Stimulated activated CD4-positive, alpha-beta T cell treated with anti-CD3 and anti-CD28 coated beads, Interleukin-15, amount 100 ng/mL, for 1 hour (primary cell): Measurements from ENCODE around the gene LYPD6.
"Not testable (repeated sequence)": the region's sequence is repeated elsewhere in the genome, so short reads cannot be mapped to it uniquely, and the experiment has no call there.

Experiments used
- DNase-seq, 2 donors: peaks; one replicate each; pipeline ENCODE4 v3.0.0-alpha.2; 2020; ENCODE audit warnings: low read depth in 1 of 2, low spot score in 1 of 2

The LYPD6 gene

DNA sequence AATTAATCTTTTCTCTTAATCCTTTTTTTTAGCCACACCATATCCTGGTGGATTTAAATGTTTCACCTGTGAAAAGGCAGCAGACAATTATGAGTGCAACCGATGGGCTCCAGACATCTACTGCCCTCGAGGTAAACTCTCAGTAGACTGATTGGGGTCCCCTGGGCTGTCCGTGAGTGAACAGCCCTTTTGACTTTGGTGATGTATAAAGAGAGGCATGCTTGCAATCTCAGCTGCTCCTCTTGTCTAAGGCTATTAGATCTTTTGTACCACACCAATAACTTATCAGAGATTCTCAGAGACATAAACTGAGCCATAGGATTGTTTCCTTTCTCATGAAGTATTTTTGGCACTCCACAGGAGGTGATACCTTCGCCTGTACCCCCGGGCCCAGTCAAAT lies 118.6 kb downstream of the LYPD6 start:
- no peak for DNase-seq

DNA sequence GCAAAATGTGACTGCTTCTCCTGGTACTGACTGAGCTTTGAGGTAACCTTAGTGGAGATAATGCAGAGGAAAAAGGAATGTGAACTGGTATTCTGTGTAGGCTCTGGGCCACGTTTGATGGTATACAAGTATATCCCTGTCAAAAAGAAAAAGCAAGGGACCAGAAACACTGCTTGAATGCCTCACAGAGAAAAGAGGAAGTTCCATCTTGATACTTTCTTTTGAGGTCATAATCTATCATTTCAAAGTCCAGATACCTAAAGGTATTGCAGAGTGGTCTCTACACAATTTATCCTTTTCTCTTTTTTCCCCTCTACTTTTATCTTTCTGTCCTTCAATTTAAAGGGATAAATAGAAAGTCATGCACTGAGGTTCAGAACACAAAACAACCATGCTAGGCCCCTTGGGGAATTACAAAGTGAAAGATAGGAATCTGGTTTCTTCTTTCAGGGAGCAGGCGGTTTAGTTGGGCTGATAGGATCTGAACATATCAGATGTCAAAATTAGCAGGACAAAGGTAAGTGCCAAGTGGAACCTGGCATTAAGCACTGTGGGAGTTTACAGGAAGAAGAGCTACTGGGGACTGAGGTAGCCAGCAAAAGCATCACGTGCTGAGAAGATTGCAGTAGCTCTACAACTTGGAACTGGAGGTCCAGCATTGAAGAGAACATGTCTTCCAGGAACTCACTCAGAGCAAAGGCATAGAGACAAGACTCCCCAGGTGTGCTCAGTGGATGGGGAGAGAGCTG lies 121.2 kb downstream of the LYPD6 start:
- no peak for DNase-seq

DNA sequence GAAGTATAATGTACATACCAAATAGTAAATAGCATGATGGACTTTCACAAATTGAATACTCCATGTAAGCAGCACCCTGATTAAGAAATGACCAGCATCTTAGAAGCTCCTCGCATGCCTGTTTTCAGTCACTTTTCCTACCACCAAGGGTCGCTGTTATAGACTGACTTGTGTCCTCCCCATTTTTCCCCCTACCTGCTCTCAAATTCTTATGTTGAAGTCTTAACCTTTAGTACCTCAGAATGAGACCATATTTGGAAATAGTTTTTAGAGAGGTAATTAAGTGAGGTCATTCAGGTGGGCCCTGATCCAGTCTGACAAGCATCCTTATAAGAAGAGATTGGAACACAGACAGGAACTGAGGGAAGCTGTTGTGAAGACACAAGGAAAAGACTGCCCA lies 125.9 kb downstream of the LYPD6 start:
- no peak for DNase-seq

DNA sequence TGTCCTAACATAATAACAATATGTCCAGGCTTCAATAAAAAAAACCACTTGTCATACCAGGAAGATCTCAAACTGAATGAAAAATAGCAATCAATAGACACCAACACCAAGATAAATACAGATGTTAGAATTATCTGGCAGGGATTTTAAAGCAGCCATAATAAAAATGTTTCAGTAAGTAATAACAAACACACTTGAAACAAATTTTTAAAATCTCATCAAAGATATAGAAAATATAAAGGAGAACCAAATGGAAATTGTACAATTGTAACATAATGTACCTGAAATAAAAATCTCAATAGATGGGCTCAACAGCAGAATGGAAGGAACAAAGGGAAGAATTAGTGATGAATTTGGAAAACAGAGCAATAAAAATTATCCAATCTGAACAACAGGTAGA lies 128.1 kb downstream of the LYPD6 start:
- no peak for DNase-seq

DNA sequence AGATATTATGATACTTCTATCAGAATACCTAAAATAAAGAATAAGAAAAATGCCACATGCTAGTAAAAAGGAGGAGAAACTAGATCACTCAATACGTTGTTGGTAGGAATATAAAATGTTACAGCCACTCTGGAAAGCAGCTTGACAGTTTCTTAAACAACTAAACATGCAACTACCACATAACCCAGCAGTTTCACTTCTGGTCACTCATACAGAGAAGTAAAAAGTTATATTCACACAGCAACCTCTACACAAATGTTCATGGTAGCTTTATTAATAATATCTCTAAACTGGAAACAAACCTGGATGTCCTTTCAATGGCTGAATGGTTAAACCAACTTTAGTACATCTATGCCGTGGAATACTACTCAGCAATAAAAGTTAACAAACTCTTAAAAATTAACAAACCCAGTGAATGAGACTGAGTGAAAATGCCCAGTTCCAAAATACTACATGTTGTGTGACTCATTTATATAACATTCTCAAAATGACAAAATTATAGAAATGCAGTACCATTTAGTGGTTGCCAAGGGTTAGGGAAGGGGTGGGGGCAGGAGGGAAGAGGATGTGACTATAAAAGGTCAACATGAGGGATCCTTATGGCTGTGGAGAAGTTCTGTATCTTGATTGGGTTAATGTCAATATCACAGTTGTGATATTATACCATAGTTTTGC lies 133.1 kb downstream of the LYPD6 start:
- no peak for DNase-seq

DNA sequence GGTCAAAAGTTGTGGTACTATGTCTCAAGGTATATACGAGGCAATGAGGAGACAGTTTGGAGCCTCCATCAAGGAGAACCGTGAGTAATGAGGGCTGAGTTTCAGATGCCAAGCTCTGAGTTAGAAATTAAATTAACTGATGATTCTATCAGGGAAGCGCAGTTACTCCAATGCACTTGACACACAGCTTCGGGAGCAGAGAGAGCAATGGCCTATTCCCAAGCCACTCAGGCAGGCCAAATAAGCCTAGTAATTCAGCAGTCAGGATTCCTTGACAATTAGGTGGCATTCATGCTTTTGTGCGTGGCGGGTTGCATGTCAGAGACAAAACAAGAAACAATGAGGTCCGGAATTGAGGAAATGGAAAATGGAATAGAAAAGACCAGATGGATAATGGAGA lies 134.0 kb downstream of the LYPD6 start:
- DNase-seq, result no peak

DNA sequence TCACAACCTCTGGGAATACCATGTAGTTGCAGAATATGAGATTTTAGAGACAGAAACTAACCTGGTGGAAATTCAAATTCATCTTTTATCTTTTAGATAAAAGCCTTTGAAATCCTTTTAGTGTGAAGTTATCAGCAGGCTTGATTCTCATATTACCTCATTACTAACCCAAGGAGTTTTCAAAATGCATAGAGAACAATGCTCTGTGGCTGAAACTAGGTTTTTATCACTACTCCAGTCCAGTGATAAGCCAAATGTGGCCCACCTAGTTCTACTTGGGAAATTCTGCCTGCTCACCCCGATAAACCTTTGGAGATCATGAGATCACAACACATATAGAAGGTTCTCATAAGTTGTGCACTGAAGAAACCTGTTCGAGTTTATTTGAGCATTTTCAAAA lies 135.5 kb downstream of the LYPD6 start:
- DNase-seq, result no peak

DNA sequence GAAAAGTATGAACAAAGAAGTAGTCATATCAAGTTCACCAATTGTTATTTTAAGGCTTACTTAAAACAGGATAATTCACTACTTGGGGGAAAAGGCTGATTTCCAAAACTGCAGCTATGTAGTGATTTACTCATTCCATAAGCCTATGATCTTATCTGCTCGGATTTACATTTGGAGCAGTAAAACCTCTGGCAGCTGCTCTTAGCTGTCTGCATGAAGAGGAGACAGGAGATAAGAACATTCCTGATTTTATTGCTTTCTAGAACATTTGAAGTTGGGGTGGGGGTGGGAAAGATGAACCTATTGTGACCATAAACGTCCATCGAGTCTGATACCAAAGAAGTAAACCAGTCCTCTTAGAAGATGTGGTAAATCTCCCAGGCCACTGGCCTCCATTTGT lies 136.2 kb downstream of the LYPD6 start:
- DNase-seq, result no peak

DNA sequence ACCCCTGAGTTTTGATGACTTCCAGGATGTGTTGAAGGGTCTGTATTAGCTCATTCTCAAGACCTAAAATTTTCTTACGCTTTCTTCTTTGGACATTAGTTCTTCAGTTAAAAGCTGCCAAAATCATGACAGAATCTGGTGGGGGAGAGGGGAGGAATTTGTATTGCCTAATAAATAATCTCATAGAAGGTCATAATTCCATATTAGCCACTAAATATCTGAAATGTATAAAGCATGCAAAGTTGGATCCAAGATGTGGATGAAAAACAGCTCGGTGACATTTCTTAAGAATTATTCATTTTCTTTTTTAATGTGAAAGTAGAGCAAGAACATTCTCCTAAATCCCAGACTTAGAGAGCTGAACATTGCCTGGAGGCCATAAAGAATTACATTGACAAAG lies 137.0 kb downstream of the LYPD6 start:
- DNase-seq, result no peak

DNA sequence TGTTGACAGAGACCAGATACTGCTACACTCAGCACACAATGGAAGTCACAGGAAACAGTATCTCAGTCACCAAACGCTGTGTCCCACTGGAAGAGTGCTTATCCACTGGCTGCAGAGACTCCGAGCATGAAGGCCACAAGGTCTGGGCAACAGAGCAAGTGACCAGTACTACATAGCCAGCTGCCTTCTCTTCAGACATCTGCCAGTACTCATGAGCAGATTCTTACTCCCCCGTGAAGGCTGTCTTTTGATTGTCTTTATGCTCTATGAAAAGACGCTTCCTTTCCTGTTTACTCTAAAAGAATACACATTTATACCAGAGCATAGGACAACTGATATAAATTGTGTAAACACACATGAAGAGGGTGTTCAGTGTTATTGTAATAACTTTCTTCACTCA lies 138.2 kb downstream of the LYPD6 start:
- DNase-seq, result no peak

DNA sequence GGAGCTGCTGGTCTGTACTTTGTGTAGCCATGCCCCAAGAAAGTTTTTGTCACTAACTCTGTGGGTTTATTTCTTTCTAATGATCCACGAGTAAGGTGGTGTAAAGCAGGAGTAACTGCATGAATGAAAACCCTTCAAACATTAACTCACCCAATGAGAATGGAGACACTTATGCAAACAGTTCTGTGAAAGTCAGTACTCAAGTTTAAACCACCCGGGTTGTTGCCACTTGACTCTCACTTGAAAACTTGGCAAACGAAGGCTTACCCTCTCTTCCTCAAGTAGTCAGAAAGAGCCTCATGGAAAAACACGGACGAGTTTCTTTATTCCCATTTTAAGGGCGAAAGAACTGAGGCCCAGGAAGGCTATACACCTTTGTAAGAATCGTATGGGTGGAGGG lies 139.7 kb downstream of the LYPD6 start:
- DNase-seq, result no peak

DNA sequence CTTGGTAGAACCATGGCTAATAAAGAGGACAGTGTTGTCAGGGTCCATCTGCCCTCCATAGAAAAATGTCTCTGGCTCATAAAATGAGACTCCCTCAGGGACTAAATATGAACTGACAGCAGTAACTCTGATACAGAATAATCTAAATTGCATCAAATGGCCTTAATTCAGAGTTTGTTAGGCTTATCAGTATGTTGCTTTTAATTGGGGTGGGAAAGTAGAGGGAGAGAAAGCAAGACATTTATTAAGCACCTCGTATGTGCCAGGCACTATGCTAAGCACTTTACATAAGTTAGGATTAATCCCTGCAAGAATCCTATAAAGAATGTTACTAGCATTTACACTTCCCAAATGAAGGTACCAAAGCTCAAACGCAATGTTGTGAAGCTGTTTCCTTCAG lies 142.0 kb downstream of the LYPD6 start:
- DNase-seq, result no peak

DNA sequence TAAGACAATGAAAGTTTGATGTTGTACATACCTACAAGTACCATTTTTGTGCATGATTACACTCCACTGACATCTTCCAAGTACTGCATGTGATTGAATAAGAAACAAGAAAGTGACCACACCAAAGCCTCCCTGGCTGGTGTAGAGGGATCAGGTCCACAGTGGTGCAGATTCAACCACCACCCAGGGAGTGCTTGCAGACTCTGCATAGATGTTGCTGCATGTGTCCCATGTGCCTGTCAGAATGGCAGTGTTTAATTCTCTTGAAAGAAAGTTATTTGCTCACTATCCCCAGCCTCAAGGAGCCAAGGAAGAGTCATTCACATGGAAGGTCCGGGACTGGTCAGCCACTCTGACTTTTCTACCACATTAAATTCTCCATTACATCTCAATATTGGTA lies 142.7 kb downstream of the LYPD6 start:
- DNase-seq, result no peak

DNA sequence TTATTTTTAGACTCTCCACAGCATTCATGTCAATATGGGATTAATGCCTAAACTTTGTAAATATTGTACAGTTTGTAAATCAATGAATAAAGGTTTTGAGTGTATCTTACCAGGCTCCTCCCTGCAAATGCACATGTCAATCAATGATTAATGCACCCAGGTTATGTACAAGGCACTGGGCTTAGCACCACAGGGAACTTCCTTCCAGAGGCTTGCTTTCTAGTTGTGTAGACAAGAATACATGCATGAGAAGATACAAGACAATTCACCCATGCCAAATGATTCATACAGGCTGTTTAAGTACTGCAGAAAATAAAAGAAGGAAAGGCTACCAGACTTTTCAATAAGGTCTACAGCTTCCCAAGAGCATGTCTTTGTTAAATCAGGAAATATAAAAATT lies 143.1 kb downstream of the LYPD6 start:
- no peak for DNase-seq

DNA sequence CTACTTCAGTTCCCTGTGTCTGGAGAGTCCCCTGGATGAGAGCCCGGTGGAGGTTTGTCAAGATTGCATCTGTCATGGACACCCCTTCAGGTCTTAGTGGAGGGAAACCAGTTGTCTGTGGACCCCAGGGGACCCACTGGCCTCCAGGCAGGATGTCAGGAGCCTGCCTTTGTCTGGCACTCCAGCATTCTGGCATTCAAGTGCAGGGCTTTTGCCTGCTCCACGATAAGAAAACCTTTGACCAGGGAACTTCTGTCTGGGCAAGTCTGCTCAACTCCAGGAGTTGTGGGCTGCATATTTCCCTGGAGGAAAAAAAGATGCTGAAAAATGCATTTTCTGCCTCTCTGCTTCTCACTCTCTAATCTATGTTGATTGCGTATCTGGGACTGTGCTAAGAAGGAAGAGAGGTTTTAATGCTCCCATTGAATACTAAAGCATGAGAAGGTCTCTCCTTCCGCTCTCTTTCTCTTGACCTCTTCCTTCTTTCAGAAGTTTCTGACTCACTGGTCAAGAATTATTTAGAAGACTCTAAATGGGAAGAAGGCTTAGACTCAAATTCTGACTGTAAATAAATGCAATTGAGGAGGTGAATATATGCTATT lies 152.7 kb downstream of the LYPD6 start:
- no peak for DNase-seq

DNA sequence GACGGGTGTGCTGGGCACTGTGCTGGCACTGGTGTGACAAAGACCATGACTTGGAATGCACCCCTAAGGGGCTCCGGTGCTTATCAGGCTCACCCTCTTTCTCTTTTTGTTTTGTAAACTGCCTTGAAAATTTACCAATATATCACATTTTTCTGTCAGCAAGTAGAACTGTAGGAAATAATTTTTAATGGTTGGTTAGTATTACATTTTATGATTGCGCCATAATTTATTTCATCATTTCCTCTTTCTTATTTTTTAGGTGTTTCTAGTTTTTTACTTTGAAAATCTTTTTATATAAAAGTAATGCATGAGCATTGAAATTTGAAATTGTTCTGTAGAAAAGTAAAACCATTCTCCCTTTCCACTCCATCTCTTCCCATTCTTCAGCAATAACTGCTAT lies 156.3 kb downstream of the LYPD6 start:
- no peak for DNase-seq

DNA sequence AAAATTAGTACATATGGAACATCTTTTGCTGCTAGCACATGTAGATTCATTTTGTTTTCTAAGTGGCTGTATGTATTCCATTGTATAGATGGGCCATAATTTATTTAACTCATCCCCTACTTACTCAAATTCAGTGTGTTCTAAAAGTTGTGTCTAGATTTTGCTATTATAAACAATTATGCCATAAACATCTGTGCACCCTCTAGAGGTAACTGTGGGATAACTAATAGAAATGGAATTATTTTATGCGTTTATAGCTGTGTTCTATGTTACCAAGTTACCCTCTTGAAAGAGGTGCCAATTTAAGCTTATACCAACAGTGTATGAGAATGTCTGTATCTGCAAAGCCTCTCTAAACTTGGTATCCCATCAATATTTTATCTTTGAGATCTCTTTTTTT lies 156.8 kb downstream of the LYPD6 start:
- DNase-seq, result no peak

DNA sequence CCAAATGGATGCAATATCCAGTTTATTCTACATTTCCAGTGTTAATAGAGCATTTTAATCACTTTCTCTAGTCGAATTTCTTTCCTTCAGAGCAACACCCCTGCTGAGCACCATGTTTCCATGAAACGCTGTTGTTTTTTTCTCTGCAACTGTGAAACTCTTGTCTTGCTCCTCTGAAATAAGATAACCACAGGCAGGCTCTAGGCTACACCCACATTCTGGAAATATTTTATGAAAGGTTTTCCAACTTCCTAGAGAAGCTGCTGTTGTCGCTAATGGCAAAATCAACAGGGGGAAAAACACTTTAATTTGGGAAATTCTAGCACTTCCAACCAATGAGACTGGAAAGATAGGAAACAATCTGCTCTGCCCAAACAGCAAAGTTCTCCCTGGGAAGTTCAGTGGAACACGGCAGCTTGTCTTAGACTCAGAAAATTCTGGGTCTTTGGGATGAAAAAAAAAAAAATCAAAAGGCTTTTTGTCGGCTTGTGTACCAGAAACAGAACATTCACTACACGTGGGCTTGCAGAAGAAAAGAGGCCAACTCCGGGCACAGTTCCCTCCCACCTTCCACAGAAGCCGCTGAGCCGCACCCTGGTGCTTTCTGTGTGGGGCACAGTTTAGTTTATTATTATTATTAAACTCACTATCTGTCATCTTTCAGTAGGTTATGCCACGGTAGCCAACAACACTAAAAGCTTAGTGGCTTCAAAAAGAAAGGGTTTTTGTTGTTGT lies 158.5 kb downstream of the LYPD6 start:
- DNase-seq, result no peak

DNA sequence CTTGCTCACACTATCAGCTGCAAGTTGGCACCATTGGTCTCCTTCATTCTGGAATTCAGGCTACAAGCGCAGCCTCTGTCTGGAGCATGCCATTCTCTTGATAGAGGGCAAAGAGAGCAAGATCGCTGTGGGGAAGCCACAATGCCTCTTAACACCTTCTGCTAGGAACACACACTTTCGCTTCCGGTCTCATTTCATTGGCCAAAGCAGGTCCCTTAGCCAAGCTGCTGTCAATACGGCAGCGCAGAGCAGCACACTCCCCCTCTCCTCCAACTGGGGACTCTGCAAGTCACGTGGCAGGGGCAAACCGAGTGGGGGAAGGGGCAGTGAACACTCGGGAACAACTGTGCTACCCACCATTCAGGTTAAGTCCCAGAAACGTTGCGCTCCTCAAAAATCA lies 159.1 kb downstream of the LYPD6 start:
- DNase-seq, result no peak

DNA sequence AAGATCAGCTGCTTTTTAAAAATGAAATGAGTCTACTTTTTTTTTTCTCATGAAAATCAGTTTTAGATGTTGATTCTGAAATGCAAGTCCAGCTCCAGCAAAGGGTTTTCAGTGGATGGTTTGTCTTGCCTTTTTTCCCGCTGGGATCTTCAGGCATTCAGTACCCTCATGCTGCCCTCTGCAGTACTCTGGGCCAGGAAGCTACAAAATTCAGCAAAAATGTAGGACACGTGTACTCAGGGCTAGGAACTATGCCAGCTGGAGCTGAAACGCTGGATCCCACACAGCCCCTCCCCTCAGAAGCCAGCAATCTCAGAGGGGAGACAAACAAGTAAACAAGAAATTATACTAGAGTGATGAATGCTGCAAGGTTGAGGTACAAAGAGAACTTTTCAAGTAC lies 159.9 kb downstream of the LYPD6 start:
- no peak for DNase-seq

DNA sequence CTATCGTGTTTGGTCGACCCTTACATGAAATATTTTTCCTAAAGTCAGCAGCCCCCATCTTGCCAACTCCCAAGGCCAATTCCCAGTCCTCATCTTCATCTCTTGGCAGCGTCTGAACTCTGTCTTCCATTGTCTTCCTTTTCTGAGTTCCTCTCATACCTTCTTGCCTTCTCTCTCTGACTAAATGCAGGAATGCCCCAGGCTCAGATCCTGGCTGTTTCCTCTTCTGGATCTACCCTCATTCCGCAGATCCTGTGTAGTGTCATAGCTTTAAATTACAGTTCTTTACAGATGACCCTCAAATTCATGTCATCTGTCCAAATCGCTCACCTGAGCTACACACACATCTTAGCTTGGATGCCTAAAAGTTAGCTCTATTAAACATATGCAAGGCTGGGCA lies 162.5 kb downstream of the LYPD6 start:
- no peak for DNase-seq

DNA sequence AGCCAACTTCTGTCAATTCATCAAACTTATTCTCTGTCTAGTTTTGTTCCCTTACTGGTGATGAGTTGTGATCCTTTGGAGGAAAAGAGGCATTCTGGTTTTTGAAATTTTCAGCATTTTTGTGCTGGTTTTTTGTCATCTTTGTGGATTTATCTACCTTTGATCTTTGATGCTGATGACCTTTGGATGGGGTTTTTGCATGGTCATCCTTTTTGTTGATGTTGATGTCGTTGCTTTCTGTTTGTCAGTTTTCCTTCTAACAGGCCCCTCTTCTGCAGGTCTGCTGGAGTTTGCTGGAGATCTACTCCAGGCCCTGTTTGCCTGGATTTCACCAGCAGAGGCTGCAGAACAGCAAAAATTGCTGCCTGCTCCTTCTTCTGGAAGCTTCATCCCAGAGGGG lies 168.8 kb downstream of the LYPD6 start:
- DNase-seq, result not testable (repeated sequence)
